Adrenal gland (tissue), 12 donors: Measurements from ENCODE around the gene XPA. TPM values are rescaled to one million over a fixed set of nuclear protein-coding genes. Genes with fewer than 3 reads are reported as not detected.
A peak's percentile ranks its signal among the peaks of the same experiment; 100 is the strongest.

Experiments
- DNase-seq, 7 donors: peaks; one replicate each; pipeline ENCODE4 v3.0.0-alpha.2; 2019 to 2020
- H3K27ac ChIP-seq, 5 donors: fragments of 200-600 bp; sonication (generic) in 4 of 5; 1 replicate in 3 of 5; 2 replicates in 2 of 5; pipeline versions ENCODE4 v1.5.1 to v1.8.0; 2016 to 2020; ENCODE audit warnings: mild to moderate bottlenecking in 1 of 5
- H3K27me3 ChIP-seq: fragments of 200-600 bp; 2 replicates; pipeline ENCODE4 v1.8.0; 2021
- H3K36me3 ChIP-seq, 2 donors: fragments of 200-600 bp; replicated peaks in 1 of 2; 1 replicate in 1 of 2; 2 replicates in 1 of 2; pipeline versions ENCODE4 v1.5.1 to v1.8.0; 2018 to 2022
- H3K4me1 ChIP-seq, 2 donors: fragments of 200-600 bp; replicated peaks in 1 of 2; 1 replicate in 1 of 2; 2 replicates in 1 of 2; pipeline versions ENCODE4 v1.5.1 to v1.8.0; 2018 to 2021
- H3K4me3 ChIP-seq, 4 donors: fragments of 200-600 bp; sonication (generic) in 3 of 4; one replicate each; pipeline ENCODE4 v1.5.1; 2016 to 2018
- H3K9me3 ChIP-seq, 3 donors: fragments of 200-600 bp; sonication (generic) in 1 of 3; replicated peaks in 1 of 3; 1 replicate in 2 of 3; 2 replicates in 1 of 3; pipeline versions ENCODE4 v1.5.1 to v1.8.0; 2016 to 2021
- POLR2A ChIP-seq, 2 donors: fragments of 450-650 bp; IDR thresholded peaks; one replicate each; pipeline ENCODE4 v1.6.1; 2017; ENCODE audit warnings: antibody characterized with exemption in 2 of 2, mild to moderate bottlenecking in 2 of 2, moderate library complexity in 1 of 2
- whole genome bisulfite sequencing, 4 donors: extraction: QIAGEN DNeasy Blood & Tissue Kit in 2 of 4; methylation state at CpG; one replicate each; pipeline versions ENCODE4 v1.1.5 to v1.1.7; 2013 to 2017; 5-methylcytosine and 5-hydroxymethylcytosine counted together
- intact Hi-C, 2 donors: fragments of 100-400 bp; cut with DNase I; formaldehyde crosslinking; loops; one replicate each; pipeline versions ENCODE4 v1.14.1 to v1.15.0; 2022 to 2023
- polyA plus RNA-seq, 3 donors: library from polyadenylated mRNA; stranded (reverse); fragments of 200-250 nt in 2 of 3; fragments of 350-450 nt in 1 of 3; fragmentation: Illumina TruSeq in 1 of 3; extraction: RNeasy Lipid Tissue Mini Kit (QIAGEN cat#74804) in 1 of 3; gene quantifications; one replicate each; pipeline ENCODE4 v1.2.3, GENCODE V29; 2013 to 2014
- total RNA-seq, 9 donors: library from RNA; depleted of rRNA in 4 of 9; stranded (reverse); fragments of >200 nt in 4 of 9; fragments of 120-200 nt in 1 of 9; fragmentation: NEBNext Ultra II Directional in 1 of 9; extraction: Animal tissue kit (Norgen Biotek cat#: 25700) in 1 of 9; gene quantifications; one replicate each; pipeline versions ENCODE4 v1.1.0 to v1.2.4, GENCODE V29; 2013 to 2023
- TF ChIP-seq, protein P1 (sequence below), 6 experiments: fragments of 450-650 bp in 4 of 6; fragments of 200-600 bp in 2 of 6; sonication (generic) in 1 of 6; IDR thresholded peaks; 1 replicate in 5 of 6; 2 replicates in 1 of 6; pipeline versions ENCODE4 v1.5.1 to v1.8.0; 2016 to 2021; ENCODE audit warnings: antibody characterized with exemption in 6 of 6, mild to moderate bottlenecking in 2 of 6, moderate library complexity in 1 of 6
- donor health status: healthy with polysubstance abuse.
- donor health status: Bipolar disorder and iron deficiency.
- donor health status: DM: yes; HTN: yes; CAD: no.
- donor health status: DM: no; HTN: no; CAD: no.
- donor health status: DM: no; HTN: no; CAD: no.
- donor health status: DM: yes; HTN: yes; CAD: no.

XPA gene
- total and polyA plus RNA-seq, 12 donors: 7.5 to 21.0 (median 15.5) TPM

DNA sequence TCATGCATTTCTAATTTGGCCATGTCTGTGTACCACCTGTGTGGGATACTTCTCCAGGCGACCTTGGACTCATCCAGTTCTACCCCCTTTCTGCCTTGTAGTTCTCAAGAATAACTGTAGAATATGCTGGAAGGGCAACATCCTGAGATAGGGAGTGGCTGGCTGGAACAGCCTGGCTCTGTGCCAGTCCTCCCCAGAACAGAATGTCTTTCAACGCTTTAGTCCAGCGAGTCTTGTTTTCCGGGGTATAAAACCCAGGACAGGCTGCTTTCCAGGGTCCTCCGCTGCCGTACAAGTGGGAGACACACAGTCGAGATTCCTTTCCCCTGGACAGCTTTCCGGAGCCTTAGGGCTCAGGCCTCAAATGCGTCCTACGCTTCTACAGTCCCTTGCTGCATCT lies 45.4 kb upstream of the XPA start:
- no peak for DNase-seq
- Histone ChIP-seq H3K27ac (no peak overlapping the region), H3K27me3 (peaks cover 14% of the 10 kb centered on the region), H3K4me1 (peaks cover 10% of the 10 kb centered on the region in 2 donors), H3K36me3 (no peaks in the 10 kb centered on the region), H3K4me3 (no peak overlapping the region), H3K9me3 (no peaks in the 10 kb centered on the region)
- intact Hi-C loops: no loop called here
- 89 to 96% (median 94%) methylated on average over 4 to 10 of the region's 10 CpGs for WGBS, 4 donors
- TF ChIP-seq POLR2A (IDR thresholded peaks at IDR 0.05): no peak
- TF ChIP-seq, protein P1, sequence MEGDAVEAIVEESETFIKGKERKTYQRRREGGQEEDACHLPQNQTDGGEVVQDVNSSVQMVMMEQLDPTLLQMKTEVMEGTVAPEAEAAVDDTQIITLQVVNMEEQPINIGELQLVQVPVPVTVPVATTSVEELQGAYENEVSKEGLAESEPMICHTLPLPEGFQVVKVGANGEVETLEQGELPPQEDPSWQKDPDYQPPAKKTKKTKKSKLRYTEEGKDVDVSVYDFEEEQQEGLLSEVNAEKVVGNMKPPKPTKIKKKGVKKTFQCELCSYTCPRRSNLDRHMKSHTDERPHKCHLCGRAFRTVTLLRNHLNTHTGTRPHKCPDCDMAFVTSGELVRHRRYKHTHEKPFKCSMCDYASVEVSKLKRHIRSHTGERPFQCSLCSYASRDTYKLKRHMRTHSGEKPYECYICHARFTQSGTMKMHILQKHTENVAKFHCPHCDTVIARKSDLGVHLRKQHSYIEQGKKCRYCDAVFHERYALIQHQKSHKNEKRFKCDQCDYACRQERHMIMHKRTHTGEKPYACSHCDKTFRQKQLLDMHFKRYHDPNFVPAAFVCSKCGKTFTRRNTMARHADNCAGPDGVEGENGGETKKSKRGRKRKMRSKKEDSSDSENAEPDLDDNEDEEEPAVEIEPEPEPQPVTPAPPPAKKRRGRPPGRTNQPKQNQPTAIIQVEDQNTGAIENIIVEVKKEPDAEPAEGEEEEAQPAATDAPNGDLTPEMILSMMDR (IDR thresholded peaks at IDR 0.05): no peak

DNA sequence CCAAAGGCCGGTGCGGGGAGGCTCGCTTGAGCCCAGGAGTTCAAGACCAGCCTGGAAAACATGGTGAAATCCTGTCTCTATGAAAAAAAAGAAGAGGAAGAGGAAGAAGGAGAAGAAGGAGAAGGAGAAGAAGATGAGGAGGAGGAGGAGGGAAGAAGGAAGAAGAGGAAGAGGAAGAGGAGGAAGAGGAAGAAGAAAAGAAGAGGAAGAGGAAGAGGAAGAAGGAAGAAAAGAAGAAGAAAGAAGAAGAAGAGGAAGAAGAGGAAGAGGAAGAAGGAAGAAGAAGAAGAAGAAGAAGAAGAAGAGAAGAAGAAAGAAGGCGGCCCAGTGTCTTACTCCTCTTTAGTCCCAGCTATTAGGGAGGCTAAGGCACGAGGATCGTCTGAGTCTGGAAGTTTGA lies 44.8 kb upstream of the XPA start:
- no peak for DNase-seq
- H3K27me3 ChIP-seq: peaks cover 14% of the 10 kb centered on the region
- no peaks in the 10 kb centered on the region for H3K36me3 ChIP-seq
- intact Hi-C loops: no loop called here
- WGBS, 4 donors: 85 to 91% (median 88%) methylated on average over 6 of the region's 6 CpGs
- H3K27ac ChIP-seq: no peak overlapping the region
- H3K9me3 ChIP-seq: no peaks in the 10 kb centered on the region
- no peak for TF ChIP-seq POLR2A (IDR thresholded peaks at IDR 0.05)
- TF ChIP-seq, protein P1 (IDR thresholded peaks at IDR 0.05): no peak
- H3K4me3 ChIP-seq: no peak overlapping the region
- H3K4me1 ChIP-seq: peaks cover 10% of the 10 kb centered on the region in 2 donors

DNA sequence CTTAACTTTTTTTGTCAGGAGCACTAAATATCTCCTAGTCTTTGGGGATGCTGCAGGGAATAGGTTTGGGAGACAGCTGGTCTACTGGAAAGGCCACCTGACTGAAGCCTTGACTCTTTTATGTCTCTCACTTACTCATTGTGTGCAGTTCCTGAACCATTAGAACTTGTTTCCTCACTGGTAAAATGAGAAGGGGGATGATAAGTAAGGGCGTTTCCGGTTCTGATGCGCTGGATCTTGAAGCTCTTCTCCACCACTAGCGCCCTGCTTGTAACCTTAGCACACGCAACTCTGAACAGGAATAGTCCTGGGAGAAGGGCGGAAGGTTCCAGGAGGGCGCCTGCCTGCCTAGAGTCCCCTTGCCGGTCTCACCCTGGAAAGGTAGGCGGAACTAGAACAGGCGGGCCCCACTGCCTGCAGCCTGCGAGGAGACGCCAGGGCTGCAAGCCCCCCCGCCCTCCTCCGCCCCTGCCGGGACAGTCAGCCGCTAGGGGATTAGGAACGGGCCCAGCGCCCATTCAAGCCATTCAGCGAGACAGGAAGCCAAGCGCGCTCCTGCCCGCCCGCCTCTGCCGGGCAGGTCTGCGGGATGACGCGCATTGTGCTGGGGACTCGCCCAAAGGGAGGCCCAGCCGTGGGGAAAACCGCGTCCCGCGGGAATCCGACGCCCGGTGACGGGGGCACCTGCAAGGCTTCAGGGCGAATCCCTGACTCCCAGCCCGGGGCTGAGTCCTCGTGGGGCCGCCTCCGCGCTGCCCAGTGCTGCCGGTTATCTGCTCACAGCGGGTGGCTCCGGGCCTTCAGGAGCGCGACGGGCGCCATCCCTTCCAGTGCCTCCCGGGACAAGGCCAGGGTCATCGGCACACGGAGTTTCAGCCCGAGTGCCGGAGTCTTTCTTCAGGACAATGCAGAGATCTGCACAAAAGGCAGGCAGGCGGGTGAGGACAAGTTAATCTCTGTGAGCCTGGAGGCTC lies 44.0 kb upstream of the XPA start:
- peak; percentile 41 to 75 (median 63) for DNase-seq
- WGBS, 4 donors: 3 to 8% (median 6%) methylated on average over 16 to 56 of the region's 56 CpGs
- Histone ChIP-seq H3K27me3 (peaks cover 17% of the 10 kb centered on the region), H3K36me3 (no peaks in the 10 kb centered on the region), H3K9me3 (no peaks in the 10 kb centered on the region), H3K4me3 (peak overlapping the region in 2 of 4 donors; percentile 17 to 45), H3K4me1 (peaks cover 10% of the 10 kb centered on the region in 2 donors), H3K27ac (no peak overlapping the region)
- TF ChIP-seq, protein P1 (IDR thresholded peaks at IDR 0.05): peak in 3 of 6 experiments; percentile 13 to 30 (median 17)
- TF ChIP-seq POLR2A (IDR thresholded peaks at IDR 0.05): no peak
- intact Hi-C loops: no loop called here

DNA sequence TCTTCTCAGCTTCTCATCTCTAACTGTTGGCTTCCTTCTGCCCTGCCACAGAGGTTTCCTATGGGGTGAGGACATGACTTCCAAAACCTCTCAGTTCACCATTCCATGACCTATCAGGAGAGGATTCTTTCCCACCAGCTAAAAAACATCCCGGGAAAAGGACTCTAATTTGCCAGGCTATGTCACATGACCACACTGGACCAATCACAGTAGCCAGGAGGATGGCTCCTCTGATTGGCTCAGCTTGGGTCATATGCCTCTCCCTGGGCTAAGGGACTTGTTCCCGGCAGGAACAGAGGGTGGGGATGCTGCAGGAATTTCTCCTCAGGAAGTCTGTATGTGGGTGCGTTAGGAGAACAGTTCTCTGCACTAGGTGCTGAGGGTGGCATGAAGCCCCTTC lies 40.3 kb upstream of the XPA start:
- Histone ChIP-seq H3K27ac (no peak overlapping the region), H3K27me3 (peaks cover 17% of the 10 kb centered on the region), H3K9me3 (no peaks in the 10 kb centered on the region), H3K36me3 (no peaks in the 10 kb centered on the region), H3K4me1 (peaks cover 10% of the 10 kb centered on the region in 2 donors), H3K4me3 (no peak overlapping the region)
- intact Hi-C loops: no loop called here
- no peak for DNase-seq
- TF ChIP-seq, protein P1 (IDR thresholded peaks at IDR 0.05): no peak
- TF ChIP-seq POLR2A (IDR thresholded peaks at IDR 0.05): no peak
- 35 to 52% (median 48%) methylated on average over 3 of the region's 3 CpGs for WGBS, 4 donors
